Measurements from ENCODE around the gene COL23A1.

Gene COL23A1

DNA sequence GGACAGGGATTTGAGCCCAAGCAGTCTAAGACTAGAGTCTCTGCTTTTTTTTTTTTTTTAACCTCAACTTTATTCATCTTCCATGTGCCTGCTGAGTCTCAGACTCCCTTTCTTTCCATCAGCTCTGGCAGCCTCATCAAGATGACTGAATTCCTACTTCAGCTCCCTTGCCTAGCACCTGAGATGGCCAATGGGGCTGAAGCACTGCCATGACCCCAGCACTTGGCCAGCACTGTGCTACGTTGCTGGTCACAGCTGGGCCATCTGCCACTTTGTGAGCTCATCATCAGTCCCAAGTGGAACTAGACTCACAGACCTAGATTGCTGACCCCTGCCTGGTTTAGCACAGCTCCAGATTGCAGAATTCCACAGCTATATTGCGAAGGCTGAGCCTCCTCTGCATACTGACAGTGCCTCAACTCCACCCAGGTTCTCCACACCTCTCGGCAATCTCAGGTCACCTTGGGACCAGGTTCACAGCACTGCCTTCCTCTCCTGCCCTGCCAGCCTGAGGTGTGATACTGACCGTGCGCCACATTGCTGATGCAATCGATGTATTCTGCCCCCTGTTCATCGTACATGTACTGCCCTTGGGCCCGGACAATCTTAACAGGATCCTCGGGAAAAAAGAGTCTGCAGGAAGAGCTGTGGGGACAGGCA lies 359.2 kb downstream of the COL23A1 start:
- TF ChIP-seq GATA2 (IDR thresholded peaks at IDR 0.05; ENCODE audit: low read depth, low read length) (no peak), GATA3 (IDR thresholded peaks at IDR 0.05; ENCODE audit: low read depth, low read length) (no peak)

GRCh38 chr5:178229861-178230260 lies 360.3 kb downstream of the COL23A1 start:
- TF ChIP-seq GATA2 (IDR thresholded peaks at IDR 0.05; ENCODE audit: low read depth, low read length) (no peak), GATA3 (IDR thresholded peaks at IDR 0.05; ENCODE audit: low read depth, low read length) (no peak)

GRCh38 chr5:178228609-178229008 lies 361.6 kb downstream of the COL23A1 start:
- no peak for TF ChIP-seq GATA2 (IDR thresholded peaks at IDR 0.05; ENCODE audit: low read depth, low read length)
- TF ChIP-seq GATA3 (IDR thresholded peaks at IDR 0.05; ENCODE audit: low read depth, low read length): no peak

GRCh38 chr5:178227929-178228328 lies 362.3 kb downstream of the COL23A1 start:
- no peak for TF ChIP-seq GATA2 (IDR thresholded peaks at IDR 0.05; ENCODE audit: low read depth, low read length)
- no peak for TF ChIP-seq GATA3 (IDR thresholded peaks at IDR 0.05; ENCODE audit: low read depth, low read length)

DNA sequence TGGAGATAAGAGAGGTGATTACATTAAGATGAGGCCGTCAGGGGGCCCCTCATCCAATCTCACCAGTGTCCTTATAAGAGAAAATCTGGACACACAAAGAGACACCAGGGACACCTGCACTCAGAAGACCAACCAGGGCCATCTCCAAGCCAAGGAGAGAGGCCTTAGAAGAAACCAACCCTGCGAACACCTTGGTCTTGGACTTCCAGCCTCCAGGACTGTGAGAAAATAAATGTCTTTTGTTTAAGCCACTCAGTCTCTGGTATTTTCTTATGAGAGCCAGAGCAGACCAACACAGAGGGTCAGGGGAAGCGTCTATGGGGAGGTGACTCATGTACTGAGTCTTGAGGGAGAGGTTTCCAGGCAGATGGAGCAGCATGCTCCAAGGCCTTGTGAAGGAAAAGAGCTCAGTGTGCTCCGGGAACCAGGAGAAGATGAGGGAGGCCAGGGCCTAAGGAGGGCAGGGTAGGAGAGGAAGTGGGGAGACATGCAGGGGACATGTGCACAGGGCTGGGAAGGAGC lies 363.0 kb downstream of the COL23A1 start:
- no peak for TF ChIP-seq GATA3 (IDR thresholded peaks at IDR 0.05; ENCODE audit: low read depth, low read length)
- no peak for TF ChIP-seq GATA2 (IDR thresholded peaks at IDR 0.05; ENCODE audit: low read depth, low read length)

DNA sequence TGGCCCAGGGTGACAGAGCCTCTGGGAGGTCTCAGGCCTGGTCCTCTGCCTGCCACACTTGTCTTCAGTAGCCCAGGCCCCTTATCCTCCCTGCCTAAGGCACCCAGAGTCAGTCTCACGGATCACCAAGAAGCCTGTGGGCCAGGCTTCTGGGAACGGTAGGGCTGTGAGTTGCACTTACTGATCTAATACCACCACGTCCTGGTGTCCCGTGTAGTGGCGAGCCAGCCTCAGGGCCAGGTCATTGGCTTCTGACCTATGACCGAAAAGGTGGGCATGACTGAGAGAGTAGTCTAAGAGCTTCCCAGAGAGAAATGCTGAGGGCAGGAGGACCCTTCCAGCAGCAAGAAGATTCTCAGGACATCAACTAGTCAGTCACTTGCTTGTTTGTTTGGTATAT lies 365.0 kb downstream of the COL23A1 start:
- TF ChIP-seq GATA2 (IDR thresholded peaks at IDR 0.05; ENCODE audit: low read depth, low read length) (no peak), GATA3 (IDR thresholded peaks at IDR 0.05; ENCODE audit: low read depth, low read length) (no peak)

- TF ChIP-seq GATA3 (IDR thresholded peaks at IDR 0.05; ENCODE audit: low read depth, low read length) (no peak), GATA2 (IDR thresholded peaks at IDR 0.05; ENCODE audit: low read depth, low read length) (no peak)
These were observed 365.8 kb downstream of the COL23A1 start for GRCh38 chr5:178224403-178224802.

DNA sequence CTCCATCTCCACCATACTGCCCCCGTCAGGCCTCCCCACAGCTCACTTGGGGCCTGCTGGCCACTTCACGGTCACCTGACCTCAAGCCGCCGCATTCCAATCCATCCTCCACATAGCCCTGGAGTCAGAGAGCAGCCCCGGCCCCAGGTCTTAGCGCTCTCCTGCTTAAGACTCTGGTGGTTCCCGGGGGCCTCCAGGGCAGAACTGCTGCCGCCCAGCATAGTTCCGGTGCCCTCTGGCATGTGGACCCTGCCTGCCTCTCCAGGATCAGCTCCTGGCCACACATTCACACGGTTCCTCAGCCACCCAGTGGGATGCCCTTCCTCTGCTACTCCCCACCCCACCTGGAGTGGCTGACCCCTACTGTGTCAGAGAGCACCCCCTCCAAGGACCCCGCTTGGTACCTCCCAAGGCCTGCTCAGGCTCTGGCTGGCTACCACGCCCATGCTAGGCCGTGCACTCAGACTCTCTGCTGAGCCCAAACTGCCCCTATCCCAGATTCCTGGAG lies 366.3 kb downstream of the COL23A1 start:
- TF ChIP-seq GATA2 (IDR thresholded peaks at IDR 0.05; ENCODE audit: low read depth, low read length): no peak
- no peak for TF ChIP-seq GATA3 (IDR thresholded peaks at IDR 0.05; ENCODE audit: low read depth, low read length)

DNA sequence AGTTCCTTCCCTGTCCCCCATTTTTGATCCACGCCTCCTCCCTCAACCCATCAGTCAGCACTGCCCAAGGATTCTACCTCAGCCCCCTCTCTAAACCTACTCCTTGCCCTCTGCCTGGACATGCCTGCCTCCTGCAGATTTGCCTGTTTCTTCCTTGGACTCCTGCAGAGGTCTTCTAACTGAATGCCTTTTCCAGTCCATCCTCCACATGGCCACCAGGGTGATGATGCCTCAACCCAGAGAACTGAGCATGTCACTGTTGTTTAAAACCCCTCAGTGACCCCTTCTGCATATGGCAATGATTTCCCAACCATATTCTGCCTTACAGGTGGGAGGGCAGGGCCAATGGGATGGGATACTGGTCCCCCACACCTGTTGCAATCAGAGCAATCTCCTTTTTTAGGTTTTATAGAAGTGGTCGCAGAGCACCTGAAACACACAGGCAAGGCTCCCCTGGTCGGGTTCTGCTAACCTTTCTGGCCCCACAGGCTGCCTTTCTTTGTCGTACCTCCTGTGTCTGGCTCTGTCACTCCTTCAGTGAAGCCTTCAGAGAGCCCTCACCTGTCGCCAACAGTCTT lies 366.9 kb downstream of the COL23A1 start:
- no peak for TF ChIP-seq GATA3 (IDR thresholded peaks at IDR 0.05; ENCODE audit: low read depth, low read length)
- no peak for TF ChIP-seq GATA2 (IDR thresholded peaks at IDR 0.05; ENCODE audit: low read depth, low read length)

- no peak for TF ChIP-seq GATA2 (IDR thresholded peaks at IDR 0.05; ENCODE audit: low read depth, low read length)
- TF ChIP-seq GATA3 (IDR thresholded peaks at IDR 0.05; ENCODE audit: low read depth, low read length): no peak
These were observed 367.9 kb downstream of the COL23A1 start for GRCh38 chr5:178222292-178222691.

DNA sequence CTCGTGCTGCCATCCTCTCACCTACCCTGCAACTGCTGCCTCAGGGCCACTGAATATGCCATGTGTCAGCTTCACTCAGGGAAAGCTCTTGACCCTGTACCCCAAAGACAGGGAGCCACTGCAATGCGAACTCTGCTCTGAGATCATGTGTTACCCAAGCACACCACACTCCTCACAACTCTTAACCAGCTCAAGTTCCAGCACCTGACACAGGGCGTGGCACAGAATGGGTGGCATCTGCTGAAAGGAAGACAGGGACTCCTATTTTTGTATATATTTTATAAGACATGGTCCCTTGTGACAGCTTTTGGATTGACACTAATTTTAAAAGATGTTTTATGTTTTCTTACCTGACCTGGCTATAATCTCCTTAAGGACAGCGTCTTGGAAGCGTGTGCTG lies 368.3 kb downstream of the COL23A1 start:
- no peak for TF ChIP-seq GATA3 (IDR thresholded peaks at IDR 0.05; ENCODE audit: low read depth, low read length)
- TF ChIP-seq GATA2 (IDR thresholded peaks at IDR 0.05; ENCODE audit: low read depth, low read length): no peak

DNA sequence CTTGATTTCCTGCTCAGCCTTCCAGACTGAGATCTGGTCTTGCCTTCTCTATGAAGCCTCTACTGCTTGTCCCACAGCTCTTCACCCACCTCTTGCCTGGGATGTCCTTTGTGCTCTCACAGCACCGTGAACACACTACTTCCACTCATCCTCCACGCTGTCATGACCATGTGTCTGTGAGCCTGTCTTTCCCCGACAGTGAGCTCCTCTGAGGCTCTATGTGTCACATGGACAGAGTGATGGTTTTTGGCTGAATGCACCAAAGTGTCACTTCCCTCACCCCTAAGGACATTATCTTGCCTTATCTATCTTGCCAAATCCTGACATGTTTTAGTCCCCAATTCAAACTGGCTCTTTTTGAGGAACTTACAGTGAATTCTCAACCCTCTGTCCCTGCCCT lies 368.9 kb downstream of the COL23A1 start:
- TF ChIP-seq GATA2 (IDR thresholded peaks at IDR 0.05; ENCODE audit: low read depth, low read length): no peak
- no peak for TF ChIP-seq GATA3 (IDR thresholded peaks at IDR 0.05; ENCODE audit: low read depth, low read length)

GRCh38 chr5:178218827-178219226 lies 371.4 kb downstream of the COL23A1 start:
- no peak for TF ChIP-seq GATA3 (IDR thresholded peaks at IDR 0.05; ENCODE audit: low read depth, low read length)
- no peak for TF ChIP-seq GATA2 (IDR thresholded peaks at IDR 0.05; ENCODE audit: low read depth, low read length)

- no peak for TF ChIP-seq GATA3 (IDR thresholded peaks at IDR 0.05; ENCODE audit: low read depth, low read length)
- no peak for TF ChIP-seq GATA2 (IDR thresholded peaks at IDR 0.05; ENCODE audit: low read depth, low read length)
These were observed 371.9 kb downstream of the COL23A1 start for GRCh38 chr5:178218237-178218776.

- TF ChIP-seq GATA3 (IDR thresholded peaks at IDR 0.05; ENCODE audit: low read depth, low read length) (no peak), GATA2 (IDR thresholded peaks at IDR 0.05; ENCODE audit: low read depth, low read length) (no peak)
These were observed 373.4 kb downstream of the COL23A1 start for GRCh38 chr5:178216779-178217178.

All from SH-SY5Y (cell line).